HK-2 (cell line): Measurements from ENCODE around the gene ALDH1A1.
"Not testable (repeated sequence)": the region's sequence is repeated elsewhere in the genome, so short reads cannot be mapped to it uniquely, and the experiment has no call there.

Experiments used
- DNase-seq: peaks from one replicate; pipeline ENCODE4 v3.0.0-alpha.2; 2018; ENCODE audit not compliant: unreplicated experiment

Gene ALDH1A1

DNA sequence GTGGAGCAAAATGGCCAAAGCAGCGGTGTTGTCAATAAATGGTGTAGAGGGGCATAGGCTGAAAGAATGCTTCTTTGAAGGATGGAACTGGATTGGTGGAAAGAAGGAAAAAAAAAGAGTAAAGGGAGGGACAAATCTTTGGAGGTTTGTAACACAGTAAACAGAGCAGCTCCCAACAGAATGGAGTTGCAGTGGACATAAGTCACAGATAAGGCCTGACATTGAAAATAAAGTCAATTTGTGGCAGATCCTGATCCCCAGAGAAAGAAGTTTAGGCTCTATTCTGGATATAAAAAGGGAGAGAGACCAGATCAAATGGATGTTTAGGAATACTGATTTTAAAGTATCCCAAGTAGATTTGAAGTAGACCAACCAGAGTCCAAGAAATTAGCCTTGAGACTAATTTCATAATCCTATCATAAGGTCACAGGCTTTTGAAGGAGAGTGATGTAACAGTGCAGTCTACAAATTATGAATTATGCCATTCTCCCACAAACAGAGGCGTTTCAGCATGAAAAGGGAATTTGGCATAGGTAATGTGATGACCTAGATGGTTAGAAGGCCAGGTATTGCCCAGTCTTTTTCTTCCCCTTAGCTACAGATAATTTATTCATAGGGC, 8.9 kb downstream of the ALDH1A1 start:
- no peak for DNase-seq

- no peak for DNase-seq
Observed at GRCh38 chr9:72942451-72942850, 10.4 kb downstream of the ALDH1A1 start.

- not testable (repeated sequence) for DNase-seq
Observed at GRCh38 chr9:72939581-72939980, 13.3 kb downstream of the ALDH1A1 start.

- DNase-seq, result no peak
Observed at GRCh38 chr9:72937545-72937944, 15.3 kb downstream of the ALDH1A1 start.

DNA sequence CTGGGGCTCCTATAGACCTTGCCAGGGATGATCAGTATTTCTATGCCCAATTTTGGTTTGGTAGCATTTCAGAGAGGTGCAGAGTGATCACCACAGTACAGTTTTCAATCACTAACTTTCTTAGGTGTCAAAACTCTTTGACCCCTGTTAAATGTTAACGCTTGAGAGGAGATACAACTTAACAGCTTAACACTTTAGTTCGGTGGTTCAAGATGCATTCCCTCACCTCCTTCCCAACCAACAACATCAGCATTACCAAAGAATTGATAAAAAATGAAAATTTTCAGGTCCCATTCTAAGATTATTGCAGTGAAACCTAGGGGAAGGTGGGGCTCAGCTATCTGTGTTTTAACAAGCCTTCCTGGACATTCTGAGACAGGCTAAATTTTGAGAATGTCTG, 16.2 kb downstream of the ALDH1A1 start:
- DNase-seq, result no peak

GRCh38 chr9:72936266-72936665, 16.6 kb downstream of the ALDH1A1 start:
- DNase-seq, result no peak

DNA sequence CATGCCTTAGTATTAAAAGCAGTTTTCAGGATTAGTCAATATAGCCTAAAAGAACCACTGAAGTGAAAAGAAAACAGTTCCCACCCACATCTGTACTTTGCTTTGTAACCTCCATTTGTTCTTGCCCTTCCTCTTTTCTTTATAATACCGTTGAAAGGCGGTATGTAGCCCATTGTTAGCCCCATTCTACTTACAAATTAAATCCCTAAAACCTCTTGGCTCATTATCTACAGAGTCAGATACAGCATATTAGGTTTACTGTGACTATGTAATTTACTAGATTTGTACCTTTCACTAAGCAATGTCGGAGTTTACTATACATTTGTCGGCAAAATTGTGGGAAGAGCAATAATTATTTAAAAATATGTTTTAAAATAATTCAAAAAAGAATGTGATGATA, 17.3 kb downstream of the ALDH1A1 start:
- no peak for DNase-seq

- no peak for DNase-seq
Observed at GRCh38 chr9:72933730-72934665, 18.9 kb downstream of the ALDH1A1 start.

- DNase-seq, result no peak
Observed at GRCh38 chr9:72932619-72933018, 20.2 kb downstream of the ALDH1A1 start.

- DNase-seq, result no peak
Observed at GRCh38 chr9:72931897-72932296, 21.0 kb downstream of the ALDH1A1 start.

- no peak for DNase-seq
Observed at GRCh38 chr9:72931437-72931836, 21.4 kb downstream of the ALDH1A1 start.

DNA sequence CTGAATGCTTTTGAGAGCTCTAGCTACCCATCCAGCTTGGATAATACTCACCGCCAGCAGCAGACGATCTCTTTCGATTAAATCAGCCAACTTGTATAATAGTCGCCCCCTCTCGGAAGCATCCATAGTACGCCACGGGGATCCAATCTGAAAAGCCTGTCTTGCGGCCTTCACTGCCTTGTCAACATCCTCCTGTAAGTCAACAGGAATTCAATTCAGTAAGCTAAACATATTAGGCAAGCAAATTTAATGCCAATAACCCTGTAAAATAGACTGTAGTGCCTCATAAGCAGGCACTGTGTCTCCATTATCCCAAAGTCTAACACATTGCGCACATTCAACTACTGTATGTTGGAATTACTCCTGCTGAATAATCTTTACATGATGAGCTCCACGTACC, 22.0 kb downstream of the ALDH1A1 start:
- DNase-seq, result no peak

DNA sequence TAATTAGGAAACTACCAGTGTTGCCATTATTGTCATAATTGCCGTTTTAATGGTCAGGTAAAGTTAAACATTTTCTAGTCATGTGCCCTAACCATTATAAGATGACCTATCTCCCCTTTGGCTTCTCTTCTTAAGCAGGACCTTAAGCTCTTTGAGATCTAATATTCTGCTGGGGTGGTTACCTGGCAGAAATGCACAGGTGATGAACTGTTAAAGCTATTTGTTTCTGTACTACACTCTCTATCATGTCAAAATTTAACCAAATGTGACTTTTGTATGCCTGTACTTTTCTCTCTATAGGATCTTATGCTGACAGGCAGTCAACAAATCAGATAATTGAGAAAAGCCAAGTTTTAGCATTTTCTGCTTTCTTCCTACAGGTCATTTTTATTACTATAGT, 23.3 kb downstream of the ALDH1A1 start:
- no peak for DNase-seq

DNA sequence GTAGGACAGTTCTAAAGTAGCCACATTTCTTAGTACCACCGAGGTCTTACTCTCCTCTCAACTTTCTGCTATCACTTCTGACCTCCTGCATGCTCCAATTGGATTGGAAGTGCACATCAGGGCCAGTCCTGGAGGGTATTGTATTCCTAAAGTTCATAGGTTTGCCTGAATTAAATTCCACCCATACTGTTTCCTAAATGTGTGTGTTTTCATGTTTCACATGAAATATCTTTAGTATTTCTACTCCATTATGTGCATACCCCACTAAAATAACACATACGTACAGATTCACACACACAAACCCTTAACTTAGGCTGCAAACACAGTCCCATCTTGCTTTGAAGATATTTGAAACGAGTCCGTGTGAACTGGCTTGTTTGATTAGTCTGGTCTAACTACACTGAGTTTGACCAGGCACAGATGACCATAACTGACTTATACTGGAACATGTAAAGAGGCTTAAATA, 24.8 kb downstream of the ALDH1A1 start:
- no peak for DNase-seq

DNA sequence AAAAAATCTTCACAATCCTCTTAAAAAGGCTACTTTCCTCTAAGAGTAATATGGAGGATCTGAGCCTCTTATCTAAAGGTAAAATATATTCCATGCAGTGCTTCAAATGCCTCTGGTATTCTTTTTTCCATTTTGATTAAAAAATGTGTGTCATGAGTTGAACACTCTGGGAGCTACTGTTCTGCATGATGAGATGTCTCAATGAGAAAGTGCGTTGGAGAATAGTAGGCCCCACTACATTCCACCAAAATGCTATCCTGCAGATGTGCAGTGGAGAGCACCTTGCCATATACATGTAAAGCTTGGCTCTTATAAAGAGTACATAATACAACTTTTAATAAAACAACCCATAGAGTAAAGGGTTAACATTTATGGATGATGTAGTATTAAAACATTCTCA, 26.3 kb downstream of the ALDH1A1 start:
- DNase-seq, result no peak

GRCh38 chr9:72925891-72926290, 27.0 kb downstream of the ALDH1A1 start:
- DNase-seq, result no peak

DNA sequence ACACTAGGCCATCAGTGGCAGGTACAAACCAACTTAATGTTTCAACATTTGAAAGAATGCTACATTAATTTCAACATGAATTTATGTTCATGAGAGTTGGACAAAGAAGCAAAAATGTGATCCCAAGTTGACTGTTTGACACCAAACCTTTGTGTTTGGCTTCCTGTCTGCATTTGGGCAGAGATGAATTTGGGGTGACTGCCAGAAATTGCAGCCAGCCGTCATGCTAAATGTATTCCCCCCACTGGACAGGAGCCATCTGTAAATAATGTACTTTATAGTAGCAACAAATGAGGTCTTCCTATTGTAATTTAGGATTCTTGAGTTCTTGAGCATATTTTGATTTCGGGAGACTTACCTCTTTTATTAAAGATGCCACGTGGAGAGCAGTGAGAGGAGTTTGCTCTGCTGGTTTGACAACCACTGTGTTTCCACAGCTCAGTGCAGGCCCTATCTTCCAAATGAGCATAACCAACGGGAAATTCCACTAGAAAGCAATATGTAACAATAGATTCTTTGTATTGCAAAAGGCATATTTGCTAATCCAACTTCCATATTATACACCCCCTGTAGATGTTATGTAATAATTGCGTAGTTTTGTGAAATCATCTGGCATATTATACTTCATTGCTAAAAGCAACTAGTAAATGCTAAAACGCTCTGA, 27.6 kb downstream of the ALDH1A1 start:
- no peak for DNase-seq

- DNase-seq, result no peak
Observed at GRCh38 chr9:72924154-72924790, 28.6 kb downstream of the ALDH1A1 start.

DNA sequence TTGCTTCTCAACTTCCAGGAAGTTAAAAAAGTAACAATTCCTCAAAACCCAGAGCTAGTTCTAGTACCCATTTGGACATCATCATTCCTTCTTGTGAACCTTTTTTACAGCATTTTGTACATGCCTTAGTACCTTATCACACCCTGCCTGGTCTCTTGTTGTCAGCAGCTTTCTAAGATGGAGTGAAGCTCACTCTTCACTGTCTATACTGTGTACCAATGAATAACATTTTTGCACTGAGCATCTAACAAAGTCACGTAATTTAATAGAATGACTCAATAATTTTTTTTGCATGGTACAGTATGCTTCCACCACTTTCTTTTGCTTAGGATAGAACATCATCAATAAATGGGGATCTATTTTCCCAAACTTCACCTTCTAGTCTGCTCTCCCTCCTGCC, 29.8 kb downstream of the ALDH1A1 start:
- no peak for DNase-seq

- no peak for DNase-seq
Observed at GRCh38 chr9:72921888-72922654, 30.8 kb downstream of the ALDH1A1 start.

GRCh38 chr9:72919246-72919945, 33.5 kb downstream of the ALDH1A1 start:
- DNase-seq, result no peak
